DOHH2 (cell line): ENCODE measurements around the gene PAX2.

Experiments used
- EZH2phosphoT487 ChIP-seq: fragments of 200-600 bp; sonication (generic); IDR thresholded peaks from 2 replicates; pipeline ENCODE4 v1.6.1; 2017; ENCODE audit warnings: borderline replicate concordance, mild to moderate bottlenecking, antibody characterized with exemption, low read length, moderate library complexity, mixed read lengths
- TF ChIP-seq, protein P1 (sequence below): fragments of 200-600 bp; sonication (generic); IDR thresholded peaks from one replicate; pipeline ENCODE4 v1.5.1; 2014; ENCODE audit warnings: antibody characterized with exemption, mild to moderate bottlenecking, low read depth, low read length; ENCODE audit not compliant: poor library complexity, severe bottlenecking

DNA sequence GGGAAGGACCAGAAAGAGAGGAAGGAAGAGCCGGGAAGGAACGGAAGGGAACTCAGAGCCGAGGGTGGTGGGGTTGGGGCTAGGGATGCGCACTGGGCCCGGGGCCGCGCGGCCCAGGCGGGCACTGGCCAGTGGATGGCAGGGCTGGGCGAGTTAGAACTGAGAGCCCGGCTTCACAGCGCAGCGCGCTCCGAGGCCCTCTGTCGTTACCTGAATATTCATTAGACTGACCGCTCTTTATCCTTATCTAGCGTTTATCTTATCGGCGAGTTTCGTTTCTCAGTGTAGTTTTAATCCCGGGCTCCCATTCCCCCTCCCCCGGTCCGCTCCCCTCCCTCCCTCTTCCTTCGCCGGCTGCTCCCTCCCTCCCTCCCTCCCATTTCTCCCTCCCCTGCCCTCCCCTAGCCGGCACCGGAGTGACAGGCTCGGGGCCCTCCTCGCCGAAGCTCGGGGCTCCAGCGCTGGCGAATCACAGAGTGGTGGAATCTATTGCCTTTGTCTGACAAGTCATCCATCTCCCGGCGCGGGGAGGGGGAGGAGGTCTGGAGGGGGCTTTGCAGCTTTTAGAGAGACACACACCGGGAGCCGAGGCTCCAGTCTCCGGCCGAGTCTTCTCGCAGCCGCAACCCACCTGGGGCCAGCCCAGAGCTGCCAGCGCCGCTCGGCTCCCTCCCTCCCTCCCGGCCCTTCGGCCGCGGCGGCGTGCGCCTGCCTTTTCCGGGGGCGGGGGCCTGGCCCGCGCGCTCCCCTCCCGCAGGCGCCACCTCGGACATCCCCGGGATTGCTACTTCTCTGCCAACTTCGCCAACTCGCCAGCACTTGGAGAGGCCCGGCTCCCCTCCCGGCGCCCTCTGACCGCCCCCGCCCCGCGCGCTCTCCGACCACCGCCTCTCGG, at the start of gene PAX2:
- TF ChIP-seq, protein P1, sequence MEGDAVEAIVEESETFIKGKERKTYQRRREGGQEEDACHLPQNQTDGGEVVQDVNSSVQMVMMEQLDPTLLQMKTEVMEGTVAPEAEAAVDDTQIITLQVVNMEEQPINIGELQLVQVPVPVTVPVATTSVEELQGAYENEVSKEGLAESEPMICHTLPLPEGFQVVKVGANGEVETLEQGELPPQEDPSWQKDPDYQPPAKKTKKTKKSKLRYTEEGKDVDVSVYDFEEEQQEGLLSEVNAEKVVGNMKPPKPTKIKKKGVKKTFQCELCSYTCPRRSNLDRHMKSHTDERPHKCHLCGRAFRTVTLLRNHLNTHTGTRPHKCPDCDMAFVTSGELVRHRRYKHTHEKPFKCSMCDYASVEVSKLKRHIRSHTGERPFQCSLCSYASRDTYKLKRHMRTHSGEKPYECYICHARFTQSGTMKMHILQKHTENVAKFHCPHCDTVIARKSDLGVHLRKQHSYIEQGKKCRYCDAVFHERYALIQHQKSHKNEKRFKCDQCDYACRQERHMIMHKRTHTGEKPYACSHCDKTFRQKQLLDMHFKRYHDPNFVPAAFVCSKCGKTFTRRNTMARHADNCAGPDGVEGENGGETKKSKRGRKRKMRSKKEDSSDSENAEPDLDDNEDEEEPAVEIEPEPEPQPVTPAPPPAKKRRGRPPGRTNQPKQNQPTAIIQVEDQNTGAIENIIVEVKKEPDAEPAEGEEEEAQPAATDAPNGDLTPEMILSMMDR, result no peak
- no peak for TF ChIP-seq EZH2phosphoT487
